LoVo (cell line): ENCODE results near the gene POLR2M.

Experiments
- DNase-seq: peaks from one replicate; pipeline ENCODE4 v3.0.0-alpha.2; 2016; ENCODE audit warnings: low spot score

Gene POLR2M

GRCh38 chr15:57692709-57693108 lies 13.8 kb upstream of the POLR2M start:
- DNase-seq = no peak

GRCh38 chr15:57694279-57694678 lies 12.2 kb upstream of the POLR2M start:
- no peak for DNase-seq

- no peak for DNase-seq
Observed at GRCh38 chr15:57696146-57696545, 10.4 kb upstream of the POLR2M start.

- DNase-seq = no peak
Observed at GRCh38 chr15:57697588-57697987, 8.9 kb upstream of the POLR2M start.

- no peak for DNase-seq
Observed at GRCh38 chr15:57698243-57698642, 8.3 kb upstream of the POLR2M start.

- DNase-seq = no peak
Observed at GRCh38 chr15:57698991-57699390, 7.5 kb upstream of the POLR2M start.

- peak; percentile 27 for DNase-seq
Observed at GRCh38 chr15:57703387-57703786, 3.1 kb upstream of the POLR2M start.

- DNase-seq = no peak
Observed at GRCh38 chr15:57704441-57704840, 2.1 kb upstream of the POLR2M start.

- DNase-seq = no peak
Observed at GRCh38 chr15:57705746-57706404, 639 bp upstream of the POLR2M start.

- DNase-seq = no peak
Observed at GRCh38 chr15:57708047-57708446, 1.5 kb downstream of the POLR2M start.

GRCh38 chr15:57718309-57718708 lies 11.8 kb downstream of the POLR2M start:
- DNase-seq = no peak

- DNase-seq = no peak
Observed at GRCh38 chr15:57720867-57721266, 14.4 kb downstream of the POLR2M start.

GRCh38 chr15:57726411-57726810 lies 19.9 kb downstream of the POLR2M start:
- no peak for DNase-seq

GRCh38 chr15:57727031-57727430 lies 20.5 kb downstream of the POLR2M start:
- no peak for DNase-seq

- DNase-seq = no peak
Observed at GRCh38 chr15:57728436-57728835, 21.9 kb downstream of the POLR2M start.

GRCh38 chr15:57730876-57731275 lies 24.4 kb downstream of the POLR2M start:
- DNase-seq = no peak

- no peak for DNase-seq
Observed at GRCh38 chr15:57731530-57732103, 25.1 kb downstream of the POLR2M start.

- peak; percentile 66 for DNase-seq
Observed at GRCh38 chr15:57732526-57733331, 26.2 kb downstream of the POLR2M start.

- no peak for DNase-seq
Observed at GRCh38 chr15:57734860-57735259, 28.3 kb downstream of the POLR2M start.

- DNase-seq = no peak
Observed at GRCh38 chr15:57735431-57735830, 28.9 kb downstream of the POLR2M start.

GRCh38 chr15:57735891-57736290 lies 29.4 kb downstream of the POLR2M start:
- DNase-seq = no peak

GRCh38 chr15:57736591-57736990 lies 30.1 kb downstream of the POLR2M start:
- DNase-seq = no peak

- DNase-seq = no peak
Observed at GRCh38 chr15:57738734-57739237, 32.3 kb downstream of the POLR2M start.
